Esophagus muscularis mucosa (tissue), 4 donors: Measurements from ENCODE around the gene ITPKB.

Experiments
- EP300 ChIP-seq: sonication (generic); formaldehyde crosslinking; IDR thresholded peaks from one replicate; pipeline ENCODE4 v1.6.1; 2017; ENCODE audit warnings: antibody characterized with exemption
- POLR2AphosphoS5 ChIP-seq, 2 donors: sonication (generic); formaldehyde crosslinking; IDR thresholded peaks; one replicate each; pipeline ENCODE4 v1.6.1; 2017; ENCODE audit warnings: antibody characterized with exemption in 2 of 2
- TF ChIP-seq, protein P1 (sequence below), 3 experiments: fragments of 200-600 bp in 2 of 3; fragments of 450-650 bp in 1 of 3; sonication (generic) in 2 of 3; IDR thresholded peaks; one replicate each; pipeline ENCODE4 v1.5.1; 2017 to 2019; ENCODE audit warnings: antibody characterized with exemption in 3 of 3, mild to moderate bottlenecking in 2 of 3, moderate library complexity in 1 of 3

DNA sequence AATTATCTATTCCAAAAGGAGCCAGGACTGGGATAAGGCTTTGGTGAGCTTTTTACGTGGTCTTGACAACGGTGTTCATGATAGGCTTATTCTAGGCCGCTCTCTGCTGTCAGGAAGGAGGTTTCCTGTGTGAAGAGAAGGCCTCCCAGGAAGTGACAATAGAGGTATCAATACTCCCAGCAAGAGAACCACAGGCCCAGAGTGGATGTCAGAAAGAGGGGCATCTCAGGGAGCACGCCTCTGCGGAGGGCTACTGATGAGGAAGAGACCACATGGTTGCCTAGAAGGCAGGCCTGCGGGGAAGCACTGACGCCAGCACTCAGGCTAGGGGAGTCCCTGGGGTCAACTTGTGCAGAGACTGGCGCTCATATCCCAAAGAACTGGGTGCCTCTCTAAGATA is 60.4 kb downstream of the ITPKB start:
- TF ChIP-seq EP300: no peak
- TF ChIP-seq, protein P1, sequence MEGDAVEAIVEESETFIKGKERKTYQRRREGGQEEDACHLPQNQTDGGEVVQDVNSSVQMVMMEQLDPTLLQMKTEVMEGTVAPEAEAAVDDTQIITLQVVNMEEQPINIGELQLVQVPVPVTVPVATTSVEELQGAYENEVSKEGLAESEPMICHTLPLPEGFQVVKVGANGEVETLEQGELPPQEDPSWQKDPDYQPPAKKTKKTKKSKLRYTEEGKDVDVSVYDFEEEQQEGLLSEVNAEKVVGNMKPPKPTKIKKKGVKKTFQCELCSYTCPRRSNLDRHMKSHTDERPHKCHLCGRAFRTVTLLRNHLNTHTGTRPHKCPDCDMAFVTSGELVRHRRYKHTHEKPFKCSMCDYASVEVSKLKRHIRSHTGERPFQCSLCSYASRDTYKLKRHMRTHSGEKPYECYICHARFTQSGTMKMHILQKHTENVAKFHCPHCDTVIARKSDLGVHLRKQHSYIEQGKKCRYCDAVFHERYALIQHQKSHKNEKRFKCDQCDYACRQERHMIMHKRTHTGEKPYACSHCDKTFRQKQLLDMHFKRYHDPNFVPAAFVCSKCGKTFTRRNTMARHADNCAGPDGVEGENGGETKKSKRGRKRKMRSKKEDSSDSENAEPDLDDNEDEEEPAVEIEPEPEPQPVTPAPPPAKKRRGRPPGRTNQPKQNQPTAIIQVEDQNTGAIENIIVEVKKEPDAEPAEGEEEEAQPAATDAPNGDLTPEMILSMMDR (IDR thresholded peaks at IDR 0.05): no peak
- TF ChIP-seq POLR2AphosphoS5 (IDR thresholded peaks at IDR 0.05): no peak
